Nephron (organoid): ENCODE measurements around the gene ZNF740.
"Not testable (repeated sequence)": the region's sequence is repeated elsewhere in the genome, so short reads cannot be mapped to it uniquely, and the experiment has no call there.

Source experiments
- H3K27ac Mint-ChIP-seq, 3 experiments: 2 replicates each; pipeline ENCODE4 v1.8.0; 2020; ENCODE audit warnings: mixed read lengths in 3 of 3, mild to moderate bottlenecking in 2 of 3, moderate library complexity in 1 of 3
- H3K27me3 Mint-ChIP-seq: 2 replicates; pipeline ENCODE4 v1.8.0; 2021; ENCODE audit warnings: low read depth, mild to moderate bottlenecking, moderate library complexity, mixed read lengths
- H3K36me3 Mint-ChIP-seq: 2 replicates; pipeline ENCODE4 v1.8.0; 2020; ENCODE audit warnings: low read depth, mixed read lengths
- H3K4me1 Mint-ChIP-seq: 2 replicates; pipeline ENCODE4 v1.8.0; 2020; ENCODE audit warnings: mixed read lengths
- H3K4me3 Mint-ChIP-seq, 3 experiments: 2 replicates each; pipeline ENCODE4 v1.8.0; 2020; ENCODE audit warnings: mild to moderate bottlenecking in 3 of 3, mixed read lengths in 3 of 3, moderate library complexity in 2 of 3
- H3K9me3 Mint-ChIP-seq: 2 replicates; pipeline ENCODE4 v1.8.0; 2020; ENCODE audit warnings: mixed read lengths
- CTCF ChIP-seq, 3 experiments: fragments of 200-600 bp; sonication (generic); IDR thresholded peaks; one replicate each; pipeline ENCODE4 v1.5.0; 2021; ENCODE audit warnings: antibody characterized with exemption in 3 of 3; ENCODE audit not compliant: unreplicated experiment in 3 of 3

The ZNF740 gene

GRCh38 chr12:53199700-53200099 lies 19.2 kb downstream of the ZNF740 start:
- Mint-ChIP-seq H3K27me3 (peaks cover 44% of the 10 kb centered on the region), H3K4me1 (no peaks in the 10 kb centered on the region), H3K9me3 (no peaks in the 10 kb centered on the region), H3K27ac (no peak overlapping the region), H3K36me3 (no peaks in the 10 kb centered on the region), H3K4me3 (no peak overlapping the region)
- no peak for TF ChIP-seq CTCF (IDR thresholded peaks at IDR 0.05; ENCODE audit: unreplicated experiment in 3 of 3)

GRCh38 chr12:53200107-53200457 lies 19.6 kb downstream of the ZNF740 start:
- no peak for TF ChIP-seq CTCF (IDR thresholded peaks at IDR 0.05; ENCODE audit: unreplicated experiment in 3 of 3)
- H3K27me3 Mint-ChIP-seq: peaks cover 44% of the 10 kb centered on the region
- no peaks in the 10 kb centered on the region for H3K4me1 Mint-ChIP-seq
- H3K27ac Mint-ChIP-seq: no peak overlapping the region
- H3K4me3 Mint-ChIP-seq: no peak overlapping the region
- H3K9me3 Mint-ChIP-seq: no peaks in the 10 kb centered on the region
- no peaks in the 10 kb centered on the region for H3K36me3 Mint-ChIP-seq

GRCh38 chr12:53200458-53201176 lies 20.1 kb downstream of the ZNF740 start:
- TF ChIP-seq CTCF (IDR thresholded peaks at IDR 0.05; ENCODE audit: unreplicated experiment in 3 of 3): no peak

GRCh38 chr12:53201177-53201541 lies 20.6 kb downstream of the ZNF740 start:
- Mint-ChIP-seq H3K9me3 (no peaks in the 10 kb centered on the region), H3K27ac (no peak overlapping the region), H3K27me3 (peaks cover 36% of the 10 kb centered on the region), H3K4me1 (no peaks in the 10 kb centered on the region), H3K36me3 (no peaks in the 10 kb centered on the region), H3K4me3 (no peak overlapping the region)
- TF ChIP-seq CTCF (IDR thresholded peaks at IDR 0.05; ENCODE audit: unreplicated experiment in 3 of 3): no peak

More at GRCh38 chr12:53200458-53201176, 20.1 kb downstream of the ZNF740 start:
- H3K9me3 Mint-ChIP-seq: no peaks in the 10 kb centered on the region
- no peaks in the 10 kb centered on the region for H3K4me1 Mint-ChIP-seq
- no peak overlapping the region for H3K4me3 Mint-ChIP-seq
- H3K36me3 Mint-ChIP-seq: no peaks in the 10 kb centered on the region
- H3K27ac Mint-ChIP-seq: no peak overlapping the region
- H3K27me3 Mint-ChIP-seq: peaks cover 41% of the 10 kb centered on the region

GRCh38 chr12:53201639-53202038 lies 21.1 kb downstream of the ZNF740 start:
- Mint-ChIP-seq H3K9me3 (no peaks in the 10 kb centered on the region), H3K4me1 (no peaks in the 10 kb centered on the region), H3K27me3 (peaks cover 33% of the 10 kb centered on the region), H3K27ac (no peak overlapping the region), H3K36me3 (no peaks in the 10 kb centered on the region), H3K4me3 (no peak overlapping the region)
- no peak for TF ChIP-seq CTCF (IDR thresholded peaks at IDR 0.05; ENCODE audit: unreplicated experiment in 3 of 3)

- not testable (repeated sequence) for H3K4me3 Mint-ChIP-seq, H3K4me1 Mint-ChIP-seq, H3K27ac Mint-ChIP-seq, H3K9me3 Mint-ChIP-seq, H3K36me3 Mint-ChIP-seq
- peaks cover 26% of the 10 kb centered on the region for H3K27me3 Mint-ChIP-seq
These were observed 21.8 kb downstream of the ZNF740 start for GRCh38 chr12:53202316-53202715.
